ENCODE data around the gene AZGP1.
"Not testable (repeated sequence)": the region's sequence is repeated elsewhere in the genome, so short reads cannot be mapped to it uniquely, and the experiment has no call there.

DNA sequence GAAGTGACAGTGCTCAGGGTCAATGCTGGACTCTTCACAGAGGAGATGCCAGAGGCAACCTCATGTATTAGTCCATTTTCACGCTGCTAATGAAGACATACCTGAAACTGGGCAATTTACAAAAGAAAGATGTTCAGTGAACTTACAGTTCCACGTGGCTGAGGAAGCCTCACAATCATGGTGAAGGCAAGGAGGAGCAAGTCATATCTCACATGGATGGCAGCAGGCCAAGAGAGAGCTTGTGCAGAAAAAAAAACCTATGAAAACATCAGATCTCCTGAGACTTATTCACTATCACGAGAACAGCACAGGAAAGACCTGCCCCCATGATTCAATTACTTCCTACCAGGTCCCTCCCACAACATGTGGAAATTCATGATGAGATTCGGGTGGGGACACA, 40.8 kb downstream of the AZGP1 start:
- not testable (repeated sequence) for TF ChIP-seq EZH2 (IDR thresholded peaks at IDR 0.05; ENCODE audit: borderline replicate concordance, low read length)
- TF ChIP-seq, protein P1, sequence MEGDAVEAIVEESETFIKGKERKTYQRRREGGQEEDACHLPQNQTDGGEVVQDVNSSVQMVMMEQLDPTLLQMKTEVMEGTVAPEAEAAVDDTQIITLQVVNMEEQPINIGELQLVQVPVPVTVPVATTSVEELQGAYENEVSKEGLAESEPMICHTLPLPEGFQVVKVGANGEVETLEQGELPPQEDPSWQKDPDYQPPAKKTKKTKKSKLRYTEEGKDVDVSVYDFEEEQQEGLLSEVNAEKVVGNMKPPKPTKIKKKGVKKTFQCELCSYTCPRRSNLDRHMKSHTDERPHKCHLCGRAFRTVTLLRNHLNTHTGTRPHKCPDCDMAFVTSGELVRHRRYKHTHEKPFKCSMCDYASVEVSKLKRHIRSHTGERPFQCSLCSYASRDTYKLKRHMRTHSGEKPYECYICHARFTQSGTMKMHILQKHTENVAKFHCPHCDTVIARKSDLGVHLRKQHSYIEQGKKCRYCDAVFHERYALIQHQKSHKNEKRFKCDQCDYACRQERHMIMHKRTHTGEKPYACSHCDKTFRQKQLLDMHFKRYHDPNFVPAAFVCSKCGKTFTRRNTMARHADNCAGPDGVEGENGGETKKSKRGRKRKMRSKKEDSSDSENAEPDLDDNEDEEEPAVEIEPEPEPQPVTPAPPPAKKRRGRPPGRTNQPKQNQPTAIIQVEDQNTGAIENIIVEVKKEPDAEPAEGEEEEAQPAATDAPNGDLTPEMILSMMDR (IDR thresholded peaks at IDR 0.05; ENCODE audit: low read length): not testable (repeated sequence)
